Kidney tubule cell (primary cell): ENCODE data around the gene IGF2R.
A peak's percentile ranks its signal among the peaks of the same experiment; 100 is the strongest.

Experiments used
- DNase-seq: peaks from one replicate; pipeline ENCODE4 v3.0.0-alpha.2; 2018; ENCODE audit warnings: low spot score

Gene IGF2R

DNA sequence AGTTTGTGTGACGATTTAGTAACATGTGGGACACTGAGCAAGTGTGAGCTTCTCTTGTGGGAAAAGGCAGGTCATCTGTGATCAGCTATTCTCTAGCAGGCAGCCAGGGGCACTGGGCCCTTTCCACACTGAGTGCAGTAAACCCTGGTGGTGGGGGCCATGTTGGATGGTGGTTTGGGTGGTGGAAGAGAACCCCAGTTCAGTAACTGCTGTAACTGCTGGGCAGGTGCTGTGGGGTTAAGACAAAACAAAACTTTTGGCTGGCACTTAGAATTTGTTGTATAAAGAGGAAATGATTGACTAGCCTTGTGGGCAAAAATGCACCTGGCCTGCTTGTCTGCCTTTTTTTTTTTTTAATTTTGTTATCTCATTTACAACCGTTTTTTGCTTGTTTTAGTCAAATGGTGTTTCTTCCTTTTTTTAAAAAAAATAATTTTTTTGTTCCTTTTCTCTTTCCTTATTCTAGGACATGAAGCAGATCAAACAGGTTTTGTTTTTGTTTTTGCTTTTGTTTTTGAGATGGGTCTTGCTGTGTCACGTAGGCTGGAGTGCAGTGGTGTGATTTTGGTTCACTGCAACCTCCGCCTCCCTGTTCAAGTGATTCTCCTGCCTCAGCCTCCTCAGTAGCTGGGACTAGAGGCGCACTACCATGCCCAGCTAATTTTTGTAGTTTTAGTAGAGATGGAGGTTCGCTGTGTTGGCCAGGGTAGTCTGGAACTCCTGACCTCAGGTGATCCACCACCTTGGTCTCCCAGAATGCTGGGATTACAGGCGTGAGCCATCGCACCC, 59.8 kb downstream of the IGF2R start:
- DNase-seq, result no peak

DNA sequence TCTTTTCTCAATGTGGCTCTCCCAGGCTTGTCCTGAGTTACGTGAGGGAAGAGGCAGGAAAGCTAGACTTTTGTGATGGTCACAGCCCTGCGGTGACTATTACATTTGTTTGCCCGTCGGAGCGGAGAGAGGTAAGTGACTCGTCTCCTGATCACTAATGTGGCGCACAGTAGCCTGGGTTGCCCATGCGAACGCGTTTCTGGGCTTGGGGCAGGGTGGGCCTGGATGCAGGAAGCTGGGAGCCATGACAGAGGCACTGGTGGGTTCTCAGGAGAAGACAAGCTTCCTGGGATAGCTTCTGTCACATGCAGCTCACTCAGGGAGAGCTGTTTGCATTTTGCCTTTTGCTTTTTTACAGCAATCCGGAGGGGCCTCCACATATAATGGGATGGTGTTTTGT, 60.6 kb downstream of the IGF2R start:
- peak; percentile 74 for DNase-seq

DNA sequence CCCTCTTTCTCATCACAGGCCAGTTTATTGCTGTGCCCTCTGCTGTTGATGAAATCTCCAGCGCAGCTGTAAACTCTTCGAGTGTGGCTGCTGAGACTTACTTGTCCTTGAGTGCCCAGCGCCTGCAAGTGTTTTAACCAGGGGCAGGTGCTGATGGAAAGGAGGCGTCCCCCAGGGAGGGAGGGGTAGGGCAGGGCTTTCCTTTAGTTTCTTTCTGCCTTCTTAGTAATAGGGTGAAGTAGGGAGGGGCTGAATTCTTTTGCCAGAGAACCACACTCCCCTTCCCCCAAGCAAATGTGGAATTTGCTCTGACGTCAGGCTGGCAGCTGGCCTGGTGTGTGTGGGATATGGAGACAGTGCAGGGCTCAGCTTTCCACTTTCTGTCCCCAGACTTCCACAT, 61.2 kb downstream of the IGF2R start:
- DNase-seq, result peak; percentile 94

DNA sequence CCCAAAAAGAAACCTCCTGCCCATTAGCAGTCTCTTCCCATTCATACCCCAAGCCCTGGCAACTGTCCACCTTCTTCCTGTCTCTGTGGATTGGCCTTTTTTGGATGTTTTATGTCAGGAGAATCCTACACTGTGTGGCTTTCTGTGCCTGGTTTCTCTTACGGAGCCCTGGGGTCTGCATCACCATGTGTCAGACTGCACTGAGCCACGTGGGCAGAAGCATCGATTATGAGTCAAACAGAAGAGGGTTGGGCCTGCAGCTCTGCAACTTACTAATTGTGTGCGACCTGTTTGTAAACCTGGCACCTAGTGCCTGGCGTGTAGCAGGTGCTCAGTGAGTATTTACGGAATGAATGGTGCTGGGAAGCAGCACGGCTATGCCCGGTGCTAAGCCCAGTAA, 62.6 kb downstream of the IGF2R start:
- peak; percentile 46 for DNase-seq

DNA sequence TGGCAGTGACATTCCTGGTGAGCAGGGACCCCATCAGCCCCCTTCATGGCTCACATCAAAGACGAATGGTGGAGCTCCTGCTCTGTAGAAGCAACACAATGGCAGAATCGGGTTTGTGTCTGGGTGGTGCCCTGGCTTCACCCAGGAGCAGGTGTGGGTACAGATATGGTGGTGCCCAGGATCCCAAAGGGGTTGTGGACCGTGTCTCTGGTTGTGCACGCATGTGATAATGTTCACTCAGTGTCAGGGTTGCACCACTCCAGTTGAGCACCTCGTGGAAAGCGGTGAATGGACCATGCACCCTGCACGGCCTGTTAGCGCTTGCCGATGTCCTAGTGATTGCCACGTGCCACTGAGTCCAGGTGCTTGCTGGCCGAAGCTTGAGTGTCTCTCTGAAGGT, 63.0 kb downstream of the IGF2R start:
- DNase-seq, result no peak

DNA sequence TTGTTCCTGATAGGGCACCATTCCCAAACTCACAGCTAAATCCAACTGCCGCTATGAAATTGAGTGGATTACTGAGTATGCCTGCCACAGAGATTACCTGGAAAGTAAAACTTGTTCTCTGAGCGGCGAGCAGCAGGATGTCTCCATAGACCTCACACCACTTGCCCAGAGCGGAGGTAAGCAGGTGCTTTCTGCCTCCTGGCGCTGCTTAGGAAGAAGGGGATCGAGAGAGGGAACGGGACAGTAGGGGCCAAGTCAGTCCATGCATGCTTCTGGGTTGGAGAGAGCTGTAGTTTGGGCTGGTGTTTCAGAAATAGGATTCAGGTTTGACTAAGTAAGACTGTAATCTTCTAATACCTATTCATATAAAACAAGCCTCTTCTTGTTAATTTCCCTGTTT, 63.7 kb downstream of the IGF2R start:
- DNase-seq, result no peak

DNA sequence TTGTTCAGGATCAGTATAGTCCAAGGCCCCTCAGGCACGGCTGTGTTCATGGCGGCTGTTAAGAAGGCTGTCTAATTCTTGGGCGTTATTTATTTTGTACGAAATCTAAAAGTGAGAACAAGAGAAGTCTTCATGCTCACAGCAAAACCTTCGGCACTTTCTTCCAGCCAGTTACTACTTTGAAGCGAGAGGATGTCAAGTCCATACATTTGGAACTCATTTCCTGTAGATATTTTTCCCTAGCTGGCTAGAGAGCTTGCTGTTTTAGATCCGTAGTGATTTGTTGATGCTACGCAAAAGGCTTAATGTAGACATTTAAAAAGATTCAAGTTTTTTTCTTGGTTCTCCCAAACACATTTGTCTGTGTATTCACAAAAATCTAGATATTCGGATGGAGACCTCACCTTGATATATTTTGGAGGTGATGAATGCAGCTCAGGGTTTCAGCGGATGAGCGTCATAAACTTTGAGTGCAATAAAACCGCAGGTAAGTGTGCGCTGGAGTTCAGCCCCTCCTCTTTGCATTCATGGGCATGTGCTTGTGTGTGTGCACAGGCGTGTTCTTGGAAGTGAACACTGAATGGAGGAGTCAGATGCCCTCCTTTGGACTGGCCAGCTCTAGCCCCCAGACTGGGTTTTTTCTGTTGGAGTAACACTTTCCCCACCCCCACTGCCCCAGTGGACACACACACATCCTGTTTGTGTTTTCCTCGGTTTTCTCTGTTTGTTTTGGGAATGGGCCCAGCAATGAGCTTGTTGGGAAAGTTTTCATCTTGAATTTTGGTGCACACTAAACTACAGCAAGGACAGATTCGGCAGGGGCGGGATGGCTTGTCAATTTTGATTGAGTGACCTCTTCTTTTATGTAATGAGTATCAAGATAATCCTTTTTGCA, 65.4 kb downstream of the IGF2R start:
- DNase-seq, result no peak

DNA sequence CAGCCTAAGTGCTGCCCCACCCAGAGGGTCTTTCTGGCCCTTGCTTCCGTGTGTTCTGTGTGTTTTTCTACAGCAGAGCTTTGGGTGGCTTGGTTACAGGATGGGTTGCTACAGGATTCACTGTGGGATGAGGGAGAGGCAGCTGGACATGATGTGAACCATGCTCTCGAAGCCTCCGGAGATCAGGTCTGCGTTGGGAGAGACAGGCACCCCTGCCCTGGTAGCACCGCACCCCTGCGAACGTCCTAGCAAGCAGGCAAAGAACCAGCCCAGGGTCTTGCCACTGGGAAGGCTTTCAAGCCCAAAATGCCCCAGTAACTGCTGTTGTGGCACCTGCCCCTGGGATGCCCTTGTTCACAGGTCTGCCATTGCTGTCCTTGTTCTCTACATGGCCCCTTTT, 66.4 kb downstream of the IGF2R start:
- DNase-seq, result no peak

DNA sequence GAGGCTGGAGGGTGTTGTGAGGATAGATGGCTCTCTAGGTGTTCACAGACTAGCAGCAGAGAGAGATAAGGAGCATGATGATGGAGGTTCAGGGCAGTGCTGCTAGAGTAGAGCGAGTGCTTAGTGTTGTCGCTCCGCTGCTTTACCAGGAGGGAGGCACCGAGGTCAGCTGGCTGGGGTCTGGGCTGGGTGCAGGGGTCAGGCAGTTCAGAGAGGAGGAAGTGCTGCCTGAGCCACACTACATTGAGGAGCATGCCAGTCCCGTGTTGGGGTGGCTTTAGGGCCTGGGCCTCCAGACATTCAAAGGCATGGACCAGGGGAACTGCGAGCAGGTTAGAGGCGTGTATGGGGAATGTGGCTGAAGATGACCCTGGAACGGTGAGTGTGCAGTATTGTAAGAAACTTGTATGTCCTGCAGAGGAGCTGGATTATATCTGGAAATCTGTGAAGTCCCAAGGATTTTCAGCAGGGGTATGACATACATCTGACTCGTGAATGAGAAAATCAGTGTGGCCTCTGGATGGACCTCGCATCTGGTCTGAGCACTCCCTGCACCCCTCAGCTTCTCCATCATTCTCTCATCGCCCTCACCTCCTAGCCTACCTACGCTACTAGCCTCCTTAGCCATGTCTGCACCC, 66.9 kb downstream of the IGF2R start:
- no peak for DNase-seq

DNA sequence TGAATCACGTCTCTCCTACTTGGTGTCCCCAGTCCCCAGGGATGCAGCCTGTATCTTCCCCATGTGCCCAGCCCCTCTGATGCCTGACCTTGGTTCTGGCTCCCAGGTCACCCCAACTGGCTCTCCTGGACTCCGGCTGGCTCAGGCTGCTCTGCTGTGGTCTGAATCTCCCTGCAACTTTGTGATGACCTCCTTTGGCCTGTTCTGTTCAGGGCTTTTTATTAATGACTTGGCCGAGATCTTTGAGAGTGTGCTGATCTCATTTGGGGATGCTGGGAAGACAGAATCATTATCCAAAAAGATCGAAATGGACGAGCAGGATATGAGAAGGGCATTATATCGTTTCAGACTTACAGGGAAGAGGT, 67.4 kb downstream of the IGF2R start:
- DNase-seq, result no peak

DNA sequence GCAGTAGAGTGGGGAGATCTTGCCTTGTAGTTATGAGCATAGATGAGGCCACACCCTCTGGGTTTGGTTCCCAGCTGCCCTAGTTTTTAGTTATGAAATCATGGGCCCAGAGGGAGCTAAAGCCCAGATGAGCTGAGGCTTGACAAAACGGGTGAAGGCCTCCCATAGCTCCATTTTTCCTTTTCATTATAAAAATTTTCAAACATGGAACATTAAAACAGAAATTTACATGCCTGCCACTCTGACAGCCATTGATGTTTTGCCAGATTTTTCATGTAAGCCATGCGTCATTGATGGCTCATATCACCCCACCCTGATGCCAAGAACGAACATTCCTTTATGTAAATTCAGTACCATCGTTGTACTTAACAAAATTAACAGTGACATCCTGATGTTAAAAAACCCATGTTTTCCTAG, 67.9 kb downstream of the IGF2R start:
- no peak for DNase-seq

DNA sequence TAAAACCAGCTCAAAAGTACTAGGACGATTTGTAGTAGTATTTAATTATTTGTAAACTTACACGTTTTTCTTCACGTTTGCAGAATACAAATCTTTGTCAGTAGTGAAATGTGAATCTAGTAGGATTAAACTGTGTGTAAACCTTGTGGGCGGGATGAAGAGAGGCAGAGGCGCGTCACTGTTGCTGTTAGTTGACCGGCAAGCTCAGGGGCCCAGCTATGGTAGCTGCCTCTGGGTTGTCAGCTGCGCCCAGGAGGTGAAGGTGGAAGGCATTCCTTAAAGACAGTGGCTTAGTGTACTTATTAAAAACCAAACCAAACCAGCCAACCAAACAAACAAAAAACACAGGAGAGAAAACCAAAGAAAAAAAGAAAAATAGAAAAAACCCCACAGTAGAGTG, 69.6 kb downstream of the IGF2R start:
- no peak for DNase-seq

DNA sequence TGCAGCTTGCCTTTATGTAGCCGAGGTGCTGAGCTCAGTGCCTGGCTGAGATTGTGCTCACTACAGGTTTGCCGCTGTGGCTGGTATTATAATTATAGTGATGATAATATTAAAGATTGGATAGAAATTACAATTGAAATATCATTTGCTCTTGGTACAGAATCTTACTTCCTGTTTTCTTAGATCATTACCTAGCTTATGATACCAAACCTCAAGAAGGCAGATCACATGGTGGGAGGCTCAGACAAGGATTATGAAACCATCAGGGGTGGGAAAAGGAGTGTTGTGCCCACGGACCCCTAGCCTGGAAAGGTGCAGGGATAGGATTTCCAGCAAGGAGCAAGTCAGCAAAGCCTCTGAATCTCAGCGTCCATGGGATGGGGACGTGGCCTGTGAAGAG, 70.6 kb downstream of the IGF2R start:
- no peak for DNase-seq

DNA sequence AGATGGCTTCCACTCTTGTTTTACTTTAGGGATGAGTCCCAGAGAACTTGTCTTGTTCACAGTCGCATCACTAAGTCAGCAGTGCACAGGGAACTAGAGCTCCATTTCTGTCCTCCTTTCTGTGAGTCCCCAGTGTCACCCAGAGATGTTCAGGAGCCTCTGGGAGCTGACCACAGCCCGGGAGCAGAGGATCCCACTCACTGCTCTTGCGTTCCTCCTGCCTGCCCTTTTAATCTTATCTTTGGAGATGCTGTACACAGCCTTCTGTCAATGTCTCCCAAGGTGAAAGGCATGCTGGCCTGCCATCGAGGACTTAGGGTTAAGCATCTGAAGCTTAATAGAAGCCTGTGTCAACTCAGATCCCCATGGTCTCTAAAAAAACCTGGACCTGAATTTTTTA, 71.2 kb downstream of the IGF2R start:
- no peak for DNase-seq

DNA sequence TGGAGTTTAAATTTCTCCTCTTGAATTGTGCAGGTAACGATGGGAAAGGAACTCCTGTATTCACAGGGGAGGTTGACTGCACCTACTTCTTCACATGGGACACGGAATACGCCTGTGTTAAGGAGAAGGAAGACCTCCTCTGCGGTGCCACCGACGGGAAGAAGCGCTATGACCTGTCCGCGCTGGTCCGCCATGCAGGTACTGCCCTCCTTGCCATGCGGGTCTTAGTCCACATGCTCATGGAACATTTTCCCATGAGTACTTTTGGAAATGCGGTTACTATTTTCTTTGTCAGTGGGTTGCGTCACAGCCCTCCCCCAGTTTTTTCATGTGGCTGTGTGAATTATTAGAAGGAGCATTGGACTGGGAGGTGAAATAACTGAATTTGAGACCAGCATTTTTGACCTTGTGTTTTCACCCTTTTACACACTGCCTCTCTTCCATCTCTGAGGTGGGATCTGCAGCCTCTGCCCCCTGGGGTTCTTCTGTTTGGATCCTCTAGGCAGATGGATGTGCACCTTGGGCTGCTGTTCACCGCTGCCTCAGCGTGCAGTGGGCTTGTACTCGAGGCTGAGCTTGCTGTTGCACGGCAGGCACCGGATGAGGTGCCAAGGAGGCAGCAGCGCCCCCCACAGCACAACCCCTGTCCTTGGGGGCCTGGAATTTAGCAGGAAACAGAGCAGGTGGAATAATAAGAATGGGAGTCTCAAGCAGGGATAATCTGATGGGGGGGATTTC, 71.8 kb downstream of the IGF2R start:
- no peak for DNase-seq

DNA sequence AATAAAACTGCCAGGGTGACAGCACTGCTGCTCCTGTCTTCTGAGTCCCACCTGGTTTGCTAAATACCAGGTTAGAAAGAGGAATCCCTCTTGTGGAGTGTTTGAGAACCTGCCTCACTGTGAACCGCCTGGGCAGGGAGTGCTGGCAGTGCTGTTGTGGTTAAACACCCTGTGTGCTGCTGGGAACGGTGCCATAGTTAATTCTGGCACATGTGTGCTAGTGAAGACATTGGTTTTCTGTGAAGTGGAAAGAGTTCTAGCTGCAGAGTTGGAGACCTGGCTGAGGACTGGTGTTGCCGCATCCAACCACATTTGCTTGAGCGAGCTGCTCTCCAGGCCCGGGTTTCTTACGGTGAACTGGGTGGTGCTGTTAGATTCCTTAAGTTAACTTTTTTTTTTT, 72.7 kb downstream of the IGF2R start:
- peak; percentile 27 for DNase-seq

DNA sequence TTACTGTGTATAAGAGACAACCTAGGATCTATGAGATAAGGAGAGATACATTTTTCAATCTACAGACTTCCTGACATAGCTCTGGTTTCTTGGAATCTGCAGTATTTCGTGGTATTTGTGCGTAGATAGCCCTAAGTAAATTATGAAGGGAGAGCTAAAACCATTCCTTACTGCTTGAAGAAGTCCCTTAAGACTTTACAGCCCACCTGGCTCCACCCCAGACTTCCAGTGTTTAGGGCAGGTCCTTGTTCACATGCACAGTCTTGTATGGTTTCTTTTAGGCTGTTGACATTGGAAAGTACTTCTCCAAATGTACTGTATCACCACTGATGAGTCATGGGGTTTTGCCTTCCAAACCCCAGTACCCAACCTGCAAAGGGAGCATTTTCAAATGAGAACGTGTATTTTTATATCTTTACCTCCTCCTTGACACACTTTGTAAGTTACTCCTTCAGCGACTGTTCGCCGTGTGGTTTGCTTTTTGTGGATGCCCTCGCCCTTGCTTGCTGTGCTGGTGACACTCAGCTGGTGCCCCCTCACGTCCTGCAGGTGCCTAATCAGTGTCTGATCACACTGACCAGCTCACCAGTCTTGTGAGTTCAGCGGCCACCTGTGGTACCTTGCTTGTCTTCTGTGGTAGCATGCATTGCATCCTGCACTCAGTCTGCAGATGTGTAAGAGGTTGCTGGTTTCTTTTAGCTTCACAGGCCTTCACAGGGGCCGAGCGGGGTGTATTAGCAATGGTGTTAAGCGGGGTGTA, 73.3 kb downstream of the IGF2R start:
- DNase-seq, result no peak

DNA sequence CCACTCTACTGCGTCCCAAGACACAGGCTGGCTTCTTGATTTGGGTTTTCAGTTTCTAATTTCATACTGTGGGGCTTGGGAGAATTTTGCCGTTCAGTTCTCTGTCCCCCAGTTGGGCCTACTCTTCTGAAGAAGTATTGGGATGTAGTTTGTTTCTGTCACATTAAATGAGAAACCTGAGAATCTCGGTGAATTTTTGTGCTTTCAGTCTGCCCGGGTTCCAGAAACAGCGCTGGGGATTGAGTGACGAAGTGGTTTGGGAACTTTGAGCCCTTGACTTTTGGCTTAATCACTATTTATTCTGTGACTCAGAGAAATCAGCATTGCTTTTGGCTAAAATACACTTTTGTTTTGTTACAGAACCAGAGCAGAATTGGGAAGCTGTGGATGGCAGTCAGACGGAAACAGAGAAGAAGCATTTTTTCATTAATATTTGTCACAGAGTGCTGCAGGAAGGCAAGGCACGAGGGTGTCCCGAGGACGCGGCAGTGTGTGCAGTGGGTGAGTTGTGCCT, 74.0 kb downstream of the IGF2R start:
- DNase-seq, result peak; percentile 8

DNA sequence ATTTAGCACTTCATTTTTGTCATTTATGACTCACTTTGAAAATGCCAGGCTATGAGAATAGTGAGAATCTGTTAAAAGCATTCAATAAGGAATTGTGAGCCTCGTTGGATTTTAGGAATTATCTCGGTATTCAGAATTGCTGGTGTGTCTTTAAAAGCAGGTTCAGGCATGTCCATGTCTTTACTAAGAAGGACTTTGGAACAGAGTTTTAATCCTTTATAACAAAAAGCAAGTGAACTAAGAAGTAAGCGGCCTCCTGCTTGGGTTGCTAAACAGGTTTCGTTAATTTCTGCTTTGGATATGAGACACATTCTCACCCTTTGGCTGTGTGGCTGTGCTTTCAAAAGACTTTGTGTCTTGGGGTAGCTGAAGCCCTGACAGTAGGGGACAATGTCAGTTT, 74.9 kb downstream of the IGF2R start:
- DNase-seq, result no peak

DNA sequence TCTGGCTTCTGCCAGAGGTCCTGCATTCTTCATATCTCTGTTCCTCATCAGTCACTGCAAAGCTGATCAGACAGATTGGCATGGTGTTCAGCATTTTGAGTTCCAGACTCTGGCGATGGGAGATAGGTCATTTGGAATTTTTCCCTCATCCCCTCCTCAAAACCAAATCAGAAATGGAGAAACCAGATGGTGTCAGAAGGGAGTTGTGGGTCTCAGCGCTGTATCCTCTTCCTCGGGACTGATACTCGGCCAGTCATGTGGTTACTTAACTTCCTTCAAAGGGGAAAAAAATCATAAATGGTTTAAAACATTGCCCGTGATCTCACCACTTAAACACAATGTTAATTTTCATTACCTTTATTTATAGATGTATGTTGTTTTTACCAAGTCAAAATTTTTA, 75.8 kb downstream of the IGF2R start:
- no peak for DNase-seq

DNA sequence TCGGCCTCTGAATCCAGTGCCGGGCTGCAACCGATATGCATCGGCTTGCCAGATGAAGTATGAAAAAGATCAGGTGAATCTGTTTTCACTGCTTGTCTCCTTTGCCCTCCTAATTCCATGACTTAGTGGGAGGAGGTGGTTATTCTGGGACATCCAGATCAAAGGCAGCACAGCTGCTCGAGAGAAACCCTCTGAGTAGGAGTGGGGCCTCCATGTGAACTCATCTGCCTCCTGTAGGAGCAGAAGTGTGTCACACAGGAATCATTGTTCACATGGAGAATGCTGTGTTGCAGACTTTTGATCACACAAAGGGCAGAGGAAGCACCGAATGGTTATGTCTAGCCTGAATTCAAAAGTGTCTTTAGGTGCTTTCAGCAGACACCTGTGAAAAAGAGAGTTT, 79.6 kb downstream of the IGF2R start:
- no peak for DNase-seq
